WTC11 (cell line): Measurements from ENCODE around the gene PPP1R27.

Source experiments
- CREB1 ChIP-seq: sonication (generic); formaldehyde crosslinking; IDR thresholded peaks from 2 replicates; pipeline ENCODE4 v1.8.0; 2023; ENCODE audit warnings: mild to moderate bottlenecking, missing genetic modification reagents
- FOXJ3 ChIP-seq: sonication (generic); formaldehyde crosslinking; IDR thresholded peaks from 2 replicates; pipeline ENCODE4 v1.9.0; 2021; ENCODE audit warnings: missing genetic modification reagents, mild to moderate bottlenecking, borderline replicate concordance
- NR3C1 ChIP-seq: sonication (generic); formaldehyde crosslinking; conservative IDR thresholded peaks from 2 replicates; pipeline ENCODE4 v1.8.1; 2023; ENCODE audit warnings: low read depth, mild to moderate bottlenecking, missing genetic modification reagents
- SMAD4 ChIP-seq: sonication (generic); formaldehyde crosslinking; IDR thresholded peaks from 2 replicates; pipeline ENCODE4 v1.8.0; 2022; ENCODE audit warnings: mild to moderate bottlenecking, missing genetic modification reagents
- ZNF219 ChIP-seq: sonication (generic); formaldehyde crosslinking; IDR thresholded peaks from 2 replicates; pipeline ENCODE4 v1.8.0; 2023; ENCODE audit warnings: missing genetic modification reagents, mild to moderate bottlenecking, borderline replicate concordance
- TF ChIP-seq, protein P1 (sequence below): sonication (generic); formaldehyde crosslinking; IDR thresholded peaks from 2 replicates; pipeline ENCODE4 v1.8.1; 2023; ENCODE audit warnings: mild to moderate bottlenecking, missing genetic modification reagents
- TF ChIP-seq, protein P2 (sequence below): fragments of 200-600 bp; IDR thresholded peaks from 2 replicates; pipeline ENCODE4 v1.8.0; 2022; ENCODE audit warnings: antibody characterized with exemption

DNA sequence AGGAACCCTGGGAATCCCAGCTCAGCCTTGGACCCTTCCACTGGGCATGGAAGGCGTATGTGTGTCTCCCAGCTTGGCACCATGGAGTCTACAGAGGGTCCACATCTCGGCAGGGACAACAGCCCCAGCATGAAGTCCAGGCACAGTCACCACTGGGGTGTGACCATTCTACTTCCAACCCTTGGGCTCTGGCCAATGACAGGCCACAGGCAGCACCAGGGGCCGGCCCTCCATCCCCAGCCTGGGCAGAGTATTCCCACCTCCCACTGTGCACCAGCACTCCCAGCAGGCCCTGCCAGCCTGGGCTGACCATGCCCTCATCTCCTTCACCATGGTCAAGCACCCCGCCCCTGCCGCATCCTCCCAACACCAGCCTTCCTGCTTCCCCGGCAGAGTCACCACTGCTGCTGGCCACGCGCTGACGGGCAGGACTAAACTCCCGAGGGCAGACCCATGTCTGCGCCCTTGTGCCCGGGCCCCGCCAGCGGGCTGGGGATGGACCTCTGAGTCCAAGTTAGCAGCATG lies 9.5 kb upstream of the PPP1R27 start:
- TF ChIP-seq NR3C1 (CRISPR knock-in tag) (no peak), CREB1 (no peak), FOXJ3 (CRISPR knock-in tag) (no peak), SMAD4 (CRISPR knock-in tag) (no peak), ZNF219 (CRISPR knock-in tag) (no peak)
- TF ChIP-seq, protein P1, sequence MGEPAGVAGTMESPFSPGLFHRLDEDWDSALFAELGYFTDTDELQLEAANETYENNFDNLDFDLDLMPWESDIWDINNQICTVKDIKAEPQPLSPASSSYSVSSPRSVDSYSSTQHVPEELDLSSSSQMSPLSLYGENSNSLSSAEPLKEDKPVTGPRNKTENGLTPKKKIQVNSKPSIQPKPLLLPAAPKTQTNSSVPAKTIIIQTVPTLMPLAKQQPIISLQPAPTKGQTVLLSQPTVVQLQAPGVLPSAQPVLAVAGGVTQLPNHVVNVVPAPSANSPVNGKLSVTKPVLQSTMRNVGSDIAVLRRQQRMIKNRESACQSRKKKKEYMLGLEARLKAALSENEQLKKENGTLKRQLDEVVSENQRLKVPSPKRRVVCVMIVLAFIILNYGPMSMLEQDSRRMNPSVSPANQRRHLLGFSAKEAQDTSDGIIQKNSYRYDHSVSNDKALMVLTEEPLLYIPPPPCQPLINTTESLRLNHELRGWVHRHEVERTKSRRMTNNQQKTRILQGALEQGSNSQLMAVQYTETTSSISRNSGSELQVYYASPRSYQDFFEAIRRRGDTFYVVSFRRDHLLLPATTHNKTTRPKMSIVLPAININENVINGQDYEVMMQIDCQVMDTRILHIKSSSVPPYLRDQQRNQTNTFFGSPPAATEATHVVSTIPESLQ (CRISPR knock-in tag) = no peak
- TF ChIP-seq, protein P2, sequence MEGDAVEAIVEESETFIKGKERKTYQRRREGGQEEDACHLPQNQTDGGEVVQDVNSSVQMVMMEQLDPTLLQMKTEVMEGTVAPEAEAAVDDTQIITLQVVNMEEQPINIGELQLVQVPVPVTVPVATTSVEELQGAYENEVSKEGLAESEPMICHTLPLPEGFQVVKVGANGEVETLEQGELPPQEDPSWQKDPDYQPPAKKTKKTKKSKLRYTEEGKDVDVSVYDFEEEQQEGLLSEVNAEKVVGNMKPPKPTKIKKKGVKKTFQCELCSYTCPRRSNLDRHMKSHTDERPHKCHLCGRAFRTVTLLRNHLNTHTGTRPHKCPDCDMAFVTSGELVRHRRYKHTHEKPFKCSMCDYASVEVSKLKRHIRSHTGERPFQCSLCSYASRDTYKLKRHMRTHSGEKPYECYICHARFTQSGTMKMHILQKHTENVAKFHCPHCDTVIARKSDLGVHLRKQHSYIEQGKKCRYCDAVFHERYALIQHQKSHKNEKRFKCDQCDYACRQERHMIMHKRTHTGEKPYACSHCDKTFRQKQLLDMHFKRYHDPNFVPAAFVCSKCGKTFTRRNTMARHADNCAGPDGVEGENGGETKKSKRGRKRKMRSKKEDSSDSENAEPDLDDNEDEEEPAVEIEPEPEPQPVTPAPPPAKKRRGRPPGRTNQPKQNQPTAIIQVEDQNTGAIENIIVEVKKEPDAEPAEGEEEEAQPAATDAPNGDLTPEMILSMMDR = no peak
